ENCODE results near the gene ST8SIA3.
"Not testable (repeated sequence)": the region's sequence is repeated elsewhere in the genome, so short reads cannot be mapped to it uniquely, and the experiment has no call there.

The ST8SIA3 gene

DNA sequence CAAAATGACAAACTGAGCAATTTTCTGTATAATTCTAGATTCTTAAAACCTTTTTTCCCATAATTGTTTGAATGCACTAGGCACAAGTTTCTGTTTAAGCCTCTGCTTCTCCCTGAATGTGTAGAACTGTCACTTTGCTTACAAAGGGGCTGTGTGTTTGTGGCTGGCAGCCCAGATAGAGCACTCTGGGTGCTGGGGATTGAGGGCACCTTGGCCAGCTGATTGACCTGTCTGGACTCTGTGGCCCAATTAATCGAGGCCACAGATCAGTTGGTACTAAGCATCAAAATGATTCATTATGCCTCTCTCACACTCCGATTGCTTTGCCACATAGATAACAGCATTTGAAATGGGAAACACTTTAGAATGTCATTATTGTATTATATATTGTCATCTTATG, 12.1 kb downstream of the ST8SIA3 start:
- no peak for DNase-seq (ENCODE audit: low spot score)

DNA sequence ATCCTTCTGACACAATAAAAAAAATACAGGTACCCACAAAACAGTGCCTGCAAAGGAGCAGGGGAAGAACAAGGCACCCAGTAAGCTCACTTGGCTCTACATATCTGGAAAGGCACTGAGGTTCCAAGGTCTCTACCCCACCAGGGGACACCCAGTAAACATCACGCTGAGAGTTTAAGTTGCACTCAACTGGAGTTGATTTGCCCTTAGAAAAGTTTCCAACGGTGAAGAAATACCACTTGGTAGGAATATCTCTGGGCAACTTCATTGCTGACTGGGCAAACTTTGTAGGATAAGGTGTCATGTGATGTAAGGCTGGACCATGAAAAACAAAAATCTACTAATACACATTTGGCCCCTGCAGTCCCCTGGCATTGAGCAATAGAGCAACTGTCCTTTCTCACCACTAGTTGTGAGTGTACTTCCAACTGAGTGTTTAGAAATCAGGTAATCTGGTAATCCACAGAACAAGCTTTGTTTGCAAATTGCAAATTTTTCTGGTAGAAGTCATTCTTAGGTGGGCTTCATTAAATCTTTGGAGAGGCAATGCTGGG, 14.2 kb downstream of the ST8SIA3 start:
- no peak for DNase-seq (ENCODE audit: low spot score)

DNA sequence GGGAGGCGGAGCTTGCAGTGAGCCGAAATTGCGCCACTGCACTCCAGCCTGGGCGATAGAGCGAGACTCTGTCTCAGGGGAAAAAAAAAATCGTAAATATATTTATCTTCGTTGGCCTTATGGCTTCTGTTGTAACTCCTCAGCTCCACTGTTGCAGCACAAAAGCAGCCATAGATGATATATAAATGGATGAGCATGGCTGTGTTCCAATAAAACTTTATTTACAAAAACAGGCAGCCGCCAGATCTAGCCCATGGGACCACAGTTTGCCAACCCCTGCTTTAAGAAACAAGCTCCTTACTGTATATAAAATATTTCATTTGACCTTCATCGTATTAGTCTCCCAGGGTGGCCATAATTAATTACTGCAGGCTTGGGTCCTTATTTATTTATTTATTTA, 20.1 kb downstream of the ST8SIA3 start:
- DNase-seq (ENCODE audit: low spot score), result no peak

DNA sequence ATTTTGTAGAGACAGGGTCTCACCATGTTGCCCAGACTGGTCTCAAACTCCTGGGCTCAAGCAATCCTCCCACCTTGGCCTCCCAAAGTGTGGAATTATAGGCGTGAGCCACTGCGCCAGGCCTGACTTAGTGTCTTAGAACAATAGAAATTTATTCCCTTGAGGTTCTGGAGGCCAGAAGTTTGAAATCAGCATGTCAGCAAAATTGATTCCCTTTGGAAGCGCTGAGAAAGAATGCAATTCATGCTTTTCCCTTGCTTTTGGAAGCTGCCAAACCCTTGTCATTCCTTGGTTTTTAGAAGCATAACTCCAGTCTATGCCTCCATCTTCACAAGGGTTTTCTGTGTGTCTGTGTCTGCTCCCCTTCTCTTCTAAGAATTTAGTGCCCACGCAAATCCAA, 20.7 kb downstream of the ST8SIA3 start:
- no peak for DNase-seq (ENCODE audit: low spot score)

DNA sequence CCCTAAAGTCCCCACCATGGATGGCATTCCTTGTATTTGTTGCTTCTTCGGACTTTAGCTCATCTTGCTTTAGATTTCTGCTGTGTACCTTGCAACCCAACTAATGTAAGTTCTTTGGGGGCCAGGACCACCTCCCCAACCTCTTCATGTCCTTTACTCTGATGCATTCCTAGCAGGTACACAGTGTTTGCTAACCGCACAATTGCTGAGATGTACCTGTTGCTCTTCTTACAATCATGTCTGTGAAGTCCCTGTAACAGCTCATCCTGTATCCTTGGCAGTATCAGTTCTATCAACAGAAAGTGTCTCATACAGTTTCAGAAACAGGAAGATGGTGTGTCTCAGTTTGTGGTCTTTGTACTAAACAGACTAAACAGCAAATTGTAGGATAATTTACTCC, 24.1 kb downstream of the ST8SIA3 start:
- DNase-seq (ENCODE audit: low spot score), result no peak

DNA sequence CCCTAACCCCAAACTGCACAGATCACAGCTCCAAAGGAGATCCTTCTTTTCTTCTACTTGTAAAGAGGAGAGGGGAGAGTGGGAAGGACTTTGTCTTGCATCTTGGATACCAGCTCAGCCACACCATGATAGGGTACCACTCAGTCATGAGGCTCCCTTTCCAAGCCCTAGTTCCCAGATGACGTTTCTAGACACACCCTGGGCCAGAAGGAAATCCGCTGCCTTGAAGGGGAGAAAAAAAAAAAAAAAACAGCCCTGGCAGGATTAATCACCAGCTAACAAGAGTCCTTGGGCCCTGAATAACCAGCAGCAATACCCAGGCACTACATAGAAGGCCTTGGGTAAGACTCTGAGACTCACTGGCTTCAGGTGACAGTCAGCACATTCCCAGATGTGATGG, 36.9 kb downstream of the ST8SIA3 start:
- DNase-seq (ENCODE audit: low spot score), result no peak

DNA sequence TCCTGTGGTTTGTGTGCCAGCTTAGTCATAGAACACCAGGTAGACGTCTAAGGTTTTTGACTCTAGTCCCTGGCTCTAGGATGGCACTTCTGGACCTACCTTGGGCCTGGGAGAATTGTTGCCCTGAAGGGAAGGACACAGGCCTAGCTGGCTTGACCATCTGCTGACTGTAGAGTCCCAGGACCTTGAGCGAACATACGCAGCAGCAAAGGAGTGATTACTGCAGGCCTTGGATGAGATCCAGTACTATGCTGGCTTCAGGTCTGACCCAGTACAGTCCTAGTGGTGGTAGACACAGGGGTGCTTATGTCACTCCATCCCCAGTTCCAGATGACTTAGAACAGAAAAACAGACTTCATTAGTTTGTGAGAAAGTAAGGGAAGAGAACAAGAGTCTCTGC, 37.7 kb downstream of the ST8SIA3 start:
- no peak for DNase-seq (ENCODE audit: low spot score)

DNA sequence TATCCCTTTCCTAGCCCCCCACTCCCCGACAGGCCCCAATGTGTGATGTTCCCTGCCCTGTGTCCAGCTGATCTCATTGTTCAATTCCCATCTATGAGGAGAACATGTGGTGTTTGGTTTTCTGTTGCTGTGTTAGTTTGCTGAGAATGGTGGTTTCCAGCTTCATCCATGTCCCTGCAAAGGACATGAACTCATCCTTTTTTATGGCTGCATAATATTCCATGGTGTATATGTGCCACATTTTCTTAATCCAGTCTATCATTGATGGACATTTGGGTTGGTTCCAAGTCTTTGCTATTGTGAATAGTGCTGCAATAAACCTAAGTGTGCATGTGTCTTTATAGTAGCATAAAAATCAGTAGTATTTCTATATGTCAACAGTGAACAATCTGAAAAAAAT, 42.4 kb downstream of the ST8SIA3 start:
- not testable (repeated sequence) for DNase-seq (ENCODE audit: low spot score)

DNA sequence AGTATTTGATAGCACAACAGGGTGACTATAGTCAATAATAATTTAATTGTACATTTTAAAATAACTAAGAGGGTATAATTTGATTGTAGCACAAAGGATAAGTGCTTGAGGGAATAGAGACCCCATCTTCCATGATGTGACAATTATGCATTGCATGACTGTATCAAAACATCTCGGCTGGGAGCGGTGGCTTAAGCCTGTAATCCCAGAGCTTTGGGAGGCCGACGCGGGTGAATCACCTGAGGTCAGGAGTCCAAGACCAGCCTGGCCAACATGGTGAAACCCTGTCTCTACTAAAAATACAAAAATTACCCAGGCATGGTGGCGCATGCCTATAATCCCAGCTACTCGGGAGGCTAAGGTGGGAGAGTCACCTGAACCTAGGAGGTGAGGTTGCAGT, 44.5 kb downstream of the ST8SIA3 start:
- DNase-seq (ENCODE audit: low spot score), result not testable (repeated sequence)

DNA sequence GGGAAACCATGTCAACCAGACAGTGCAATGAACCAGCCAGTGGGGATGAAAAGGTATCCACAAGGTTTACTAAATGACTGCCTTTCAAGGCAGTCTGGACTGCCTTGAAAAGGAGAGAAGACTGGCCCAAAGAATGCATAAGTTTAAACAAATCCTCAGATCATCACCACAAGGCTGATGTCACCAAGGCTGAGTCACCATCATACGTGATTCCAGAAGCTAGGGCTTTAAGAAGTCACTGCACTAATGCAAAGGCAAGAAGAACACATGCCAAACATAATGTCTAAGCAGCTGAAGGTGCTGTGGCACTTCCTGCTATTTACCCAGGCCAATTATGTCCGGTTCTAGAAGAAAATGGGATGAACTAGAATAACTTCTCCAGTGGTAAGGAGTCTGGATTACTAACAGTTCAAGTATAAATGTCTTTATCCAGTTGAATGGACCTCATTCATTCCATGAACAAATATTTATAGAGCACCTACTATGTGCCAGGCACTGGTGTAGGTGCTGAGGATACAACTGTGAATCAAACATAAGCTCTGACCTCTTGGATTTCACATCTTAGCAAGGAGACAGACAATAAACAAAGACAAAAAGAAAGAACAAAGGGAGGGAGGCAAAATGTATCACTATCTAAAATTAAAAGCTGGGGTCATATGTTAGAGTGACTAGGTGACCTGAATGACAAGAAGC, 45.2 kb downstream of the ST8SIA3 start:
- DNase-seq (ENCODE audit: low spot score), result no peak

DNA sequence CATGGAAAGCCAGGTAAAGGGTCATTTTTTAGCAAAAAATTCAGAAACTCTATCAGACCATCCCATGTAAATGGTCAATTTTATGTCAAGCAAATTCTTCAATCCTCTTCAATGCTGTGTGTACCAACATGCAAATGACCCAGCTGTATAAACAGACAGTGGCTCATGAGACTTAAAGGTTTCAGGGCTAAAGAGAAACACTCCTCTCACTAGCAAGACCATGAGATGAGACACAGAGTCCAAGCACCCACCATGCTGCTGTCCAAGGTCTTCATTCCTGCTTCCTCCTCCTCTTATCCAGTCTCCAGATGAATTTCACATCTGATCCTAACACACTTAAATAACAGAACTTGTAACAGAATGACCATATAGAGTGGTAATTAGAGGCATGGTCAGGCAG, 52.0 kb downstream of the ST8SIA3 start:
- no peak for DNase-seq (ENCODE audit: low spot score)

DNA sequence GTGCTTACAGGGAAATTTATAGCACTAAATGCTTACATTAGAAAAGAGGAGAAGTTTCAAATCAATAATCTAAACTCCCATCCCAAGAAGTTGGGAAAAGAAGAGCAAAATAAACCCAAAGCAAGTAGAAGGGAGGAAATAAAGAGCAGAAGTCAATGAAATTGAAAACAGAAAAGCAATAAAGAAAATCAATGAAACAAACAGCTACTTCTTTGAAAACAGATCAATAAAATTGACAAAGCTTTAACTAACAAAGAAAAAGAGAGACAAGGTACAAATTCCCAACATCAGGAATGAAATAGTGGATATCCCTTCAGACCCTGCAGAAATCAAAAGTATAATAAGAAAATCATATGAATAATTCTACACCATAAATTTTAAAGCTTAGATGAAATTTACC, 57.3 kb downstream of the ST8SIA3 start:
- DNase-seq (ENCODE audit: low spot score), result no peak

DNA sequence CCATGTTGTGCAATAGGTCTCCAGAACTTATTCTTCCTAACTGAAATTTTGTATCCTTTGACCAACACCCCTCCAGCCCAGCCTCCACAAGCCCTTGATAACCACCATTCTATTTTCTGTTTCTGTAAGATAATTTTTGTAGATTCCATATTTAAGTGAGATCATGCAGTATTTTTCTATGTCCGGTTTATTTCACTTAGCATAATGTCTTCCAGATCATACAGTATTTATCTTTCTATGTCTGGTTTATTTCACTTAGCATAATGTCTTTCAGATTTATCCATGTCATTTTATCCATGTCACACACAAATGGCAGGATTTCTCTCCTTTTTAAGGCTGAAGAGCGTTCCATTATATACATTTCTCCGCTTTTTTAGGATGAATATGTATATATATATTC, 58.4 kb downstream of the ST8SIA3 start:
- DNase-seq (ENCODE audit: low spot score), result no peak

DNA sequence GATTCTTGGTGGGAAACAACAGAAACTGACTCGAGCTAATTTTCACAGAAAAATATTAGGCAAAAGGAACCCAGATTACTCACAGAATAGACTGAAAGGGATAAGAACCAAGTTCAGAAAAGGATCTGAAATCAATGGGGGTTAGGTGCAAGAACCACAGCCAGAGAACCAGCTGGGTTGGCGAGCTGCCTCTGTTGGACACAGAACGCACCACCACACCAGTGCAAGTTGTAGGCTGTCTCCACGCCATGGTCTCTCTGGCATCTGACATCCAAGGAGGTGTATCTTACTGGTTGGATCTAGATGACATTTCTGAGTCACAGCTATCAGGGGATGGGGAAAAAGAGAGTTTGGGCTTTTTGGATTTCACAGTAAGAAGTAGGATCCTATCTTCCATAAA, 64.2 kb downstream of the ST8SIA3 start:
- no peak for DNase-seq (ENCODE audit: low spot score)

Data from globus pallidus (tissue), 1 donor.